Activated naive CD4-positive, alpha-beta T cell treated with anti-CD3 and anti-CD28 coated beads, Interleukin-2, amount 10 ng/mL, durations not matched to agents 7 days and 5 days (primary cell): ENCODE data around the gene HTR3B.

Source experiments
- CTCF ChIA-PET: fragments of 350-600 bp; sonication (Branson Sonifier 250); formaldehyde crosslinking; loops from one replicate; lab custom pipeline; 2021; ENCODE audit warnings: antibody characterized with exemption; lab: Charles Lee
- DNase-seq: peaks from one replicate; pipeline ENCODE4 v3.0.0-alpha.2; 2020
- H3K27ac Mint-ChIP-seq: one replicate; pipeline ENCODE4 v1.8.0; 2021; ENCODE audit warnings: mild to moderate bottlenecking, moderate library complexity, mixed read lengths
- H3K27me3 Mint-ChIP-seq: one replicate; pipeline ENCODE4 v1.8.0; 2021; ENCODE audit warnings: mild to moderate bottlenecking, mixed read lengths
- H3K36me3 Mint-ChIP-seq: one replicate; pipeline ENCODE4 v1.8.0; 2021; ENCODE audit warnings: mixed read lengths
- H3K4me1 Mint-ChIP-seq: one replicate; pipeline ENCODE4 v1.8.0; 2021; ENCODE audit warnings: mixed read lengths
- H3K4me3 Mint-ChIP-seq: one replicate; pipeline ENCODE4 v1.8.0; 2021; ENCODE audit warnings: mild to moderate bottlenecking, moderate library complexity, mixed read lengths
- H3K9me3 Mint-ChIP-seq: one replicate; pipeline ENCODE4 v1.8.0; 2021; ENCODE audit warnings: mixed read lengths

The HTR3B gene, protein sequence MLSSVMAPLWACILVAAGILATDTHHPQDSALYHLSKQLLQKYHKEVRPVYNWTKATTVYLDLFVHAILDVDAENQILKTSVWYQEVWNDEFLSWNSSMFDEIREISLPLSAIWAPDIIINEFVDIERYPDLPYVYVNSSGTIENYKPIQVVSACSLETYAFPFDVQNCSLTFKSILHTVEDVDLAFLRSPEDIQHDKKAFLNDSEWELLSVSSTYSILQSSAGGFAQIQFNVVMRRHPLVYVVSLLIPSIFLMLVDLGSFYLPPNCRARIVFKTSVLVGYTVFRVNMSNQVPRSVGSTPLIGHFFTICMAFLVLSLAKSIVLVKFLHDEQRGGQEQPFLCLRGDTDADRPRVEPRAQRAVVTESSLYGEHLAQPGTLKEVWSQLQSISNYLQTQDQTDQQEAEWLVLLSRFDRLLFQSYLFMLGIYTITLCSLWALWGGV

GRCh38 chr11:113904379-113905101, at the start of gene HTR3B:
HTR3B (plus strand) TSS chr11:113904796; CDS start chr11:113904934, 138 bp downstream.
- Mint-ChIP-seq H3K4me1 (no peaks in the 10 kb centered on the region), H3K27ac (no peak within 1 kb of the TSS), H3K27me3 (peaks cover 38% of the 10 kb centered on the region), H3K36me3 (no peaks in the 10 kb centered on the region), H3K9me3 (no peaks in the 10 kb centered on the region), H3K4me3 (no peak within 1 kb of the TSS)
- CTCF ChIA-PET, result interaction anchor here (4.1 kb wide), 1 partner anchor 8 kb away, joined by 16 read pairs; no protein-coding TSS in a partner anchor
- no peak for DNase-seq

GRCh38 chr11:113855803-113856202, 48.8 kb upstream of the HTR3B start:
- Mint-ChIP-seq H3K4me1 (peaks cover 13% of the 10 kb centered on the region), H3K27ac (no peak overlapping the region), H3K27me3 (no peaks in the 10 kb centered on the region), H3K9me3 (no peaks in the 10 kb centered on the region), H3K36me3 (peaks cover 15% of the 10 kb centered on the region), H3K4me3 (no peak overlapping the region)
- CTCF ChIA-PET, result no interaction called here
- no peak for DNase-seq

DNA sequence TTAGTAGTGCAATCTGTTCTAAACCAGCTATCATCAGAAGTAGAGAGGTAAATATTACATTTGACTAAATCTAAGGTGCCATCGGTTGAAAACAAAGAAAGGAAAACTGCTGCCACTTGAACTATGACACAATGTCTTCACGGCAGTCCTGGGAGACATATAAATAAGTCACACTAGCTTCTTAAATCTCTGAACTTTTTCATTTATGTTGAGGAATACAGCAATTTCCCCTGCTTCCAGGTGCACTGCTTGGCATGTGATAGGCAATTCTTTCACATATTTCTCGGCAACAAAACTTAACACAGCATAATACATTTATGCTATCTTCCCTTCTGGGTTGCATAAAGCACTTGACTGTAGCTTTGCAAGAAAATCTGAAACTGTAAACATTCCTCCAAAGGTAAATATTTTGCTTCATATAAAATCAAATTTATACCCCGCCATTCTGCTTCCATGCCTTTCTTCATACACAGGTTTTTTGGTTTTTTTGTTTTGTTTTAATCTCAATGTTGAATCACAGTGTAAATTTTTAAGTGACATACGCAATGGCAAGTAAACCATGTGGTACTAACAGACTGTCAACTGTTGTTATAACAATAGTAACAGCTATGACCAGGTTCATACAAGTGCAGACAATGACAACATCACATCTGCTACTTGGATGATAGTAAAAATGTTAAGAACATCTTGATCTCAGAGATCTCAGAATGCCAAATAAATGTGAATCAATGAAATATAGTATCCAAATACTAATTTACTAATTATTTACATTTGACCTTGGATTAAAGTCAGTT, 47.4 kb upstream of the HTR3B start:
- Mint-ChIP-seq H3K9me3 (no peaks in the 10 kb centered on the region), H3K4me3 (no peak overlapping the region), H3K4me1 (peaks cover 20% of the 10 kb centered on the region), H3K27me3 (no peaks in the 10 kb centered on the region), H3K27ac (peak overlapping the region; percentile 50), H3K36me3 (peaks cover 6% of the 10 kb centered on the region)
- DNase-seq, result no peak
- CTCF ChIA-PET, result no interaction called here

DNA sequence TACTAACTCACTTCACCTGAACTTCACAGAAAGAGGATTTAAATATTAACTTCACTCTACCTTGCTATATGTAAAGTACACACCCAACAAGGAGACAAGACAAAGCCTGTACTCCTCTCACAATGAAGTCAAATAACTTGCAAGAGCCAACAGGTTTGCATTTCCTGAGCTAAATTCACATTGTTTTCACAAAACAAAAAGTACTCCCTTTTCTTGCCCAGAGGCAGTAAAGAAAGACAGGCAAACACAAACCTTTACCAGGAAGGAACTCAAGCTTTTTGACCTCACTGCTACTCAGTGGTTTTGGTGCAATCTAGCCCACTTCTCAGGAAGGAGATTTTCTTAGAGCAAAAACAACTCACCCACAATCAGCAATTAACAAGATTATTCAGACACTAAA, 44.9 kb upstream of the HTR3B start:
- Mint-ChIP-seq H3K4me3 (peak overlapping the region; percentile 27), H3K27me3 (no peaks in the 10 kb centered on the region), H3K4me1 (peaks cover 27% of the 10 kb centered on the region), H3K9me3 (no peaks in the 10 kb centered on the region), H3K36me3 (peaks cover 15% of the 10 kb centered on the region), H3K27ac (peak overlapping the region; percentile 89)
- CTCF ChIA-PET, result interaction anchor here (1.0 kb wide), 1 partner anchor 28 kb away, joined by 4 read pairs; no protein-coding TSS in a partner anchor
- no peak for DNase-seq

DNA sequence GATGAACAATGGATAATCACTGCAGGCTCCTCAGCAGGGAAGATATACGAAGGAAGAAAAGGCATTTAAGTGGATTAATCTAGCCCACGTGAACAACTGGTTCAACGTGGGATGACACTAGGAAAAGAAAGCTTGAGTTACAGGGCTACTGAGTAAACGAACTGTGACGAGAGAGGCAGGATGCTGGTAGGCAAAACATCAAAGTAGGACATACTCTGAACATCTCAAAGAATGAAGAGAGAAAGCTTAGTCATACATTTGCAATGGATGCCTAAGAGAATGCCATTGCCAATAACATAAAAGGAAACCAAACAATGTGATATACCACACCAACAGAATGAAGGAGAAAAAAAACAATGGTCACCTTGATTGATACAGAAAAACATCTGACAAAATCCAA, 42.2 kb upstream of the HTR3B start:
- CTCF ChIA-PET, result interaction anchor here (0.6 to 0.9 kb wide), 2 partner anchors 13 to 1673 kb away, joined by 3 read pairs; partner anchors contain the start of gene USP28
- Mint-ChIP-seq H3K27ac (peak overlapping the region; percentile 12), H3K9me3 (no peaks in the 10 kb centered on the region), H3K36me3 (peaks cover 31% of the 10 kb centered on the region), H3K4me3 (no peak overlapping the region), H3K27me3 (no peaks in the 10 kb centered on the region), H3K4me1 (peaks cover 31% of the 10 kb centered on the region)
- no peak for DNase-seq

- H3K9me3 Mint-ChIP-seq, result no peaks in the 10 kb centered on the region
- no peaks in the 10 kb centered on the region for H3K27me3 Mint-ChIP-seq
- H3K36me3 Mint-ChIP-seq, result peaks cover 36% of the 10 kb centered on the region
- H3K27ac Mint-ChIP-seq, result no peak overlapping the region
- DNase-seq, result no peak
- CTCF ChIA-PET, result no interaction called here
- peaks cover 40% of the 10 kb centered on the region for H3K4me1 Mint-ChIP-seq
- H3K4me3 Mint-ChIP-seq, result no peak overlapping the region
Observed at GRCh38 chr11:113864410-113864809, 40.2 kb upstream of the HTR3B start.

GRCh38 chr11:113865873-113866272, 38.7 kb upstream of the HTR3B start:
- Mint-ChIP-seq H3K4me3 (no peak overlapping the region), H3K4me1 (peaks cover 32% of the 10 kb centered on the region), H3K9me3 (no peaks in the 10 kb centered on the region), H3K36me3 (peaks cover 39% of the 10 kb centered on the region), H3K27me3 (no peaks in the 10 kb centered on the region), H3K27ac (no peak overlapping the region)
- DNase-seq, result no peak
- CTCF ChIA-PET, result no interaction called here

- peaks cover 41% of the 10 kb centered on the region for H3K36me3 Mint-ChIP-seq
- no peaks in the 10 kb centered on the region for H3K27me3 Mint-ChIP-seq
- H3K4me3 Mint-ChIP-seq, result no peak overlapping the region
- H3K9me3 Mint-ChIP-seq, result no peaks in the 10 kb centered on the region
- CTCF ChIA-PET, result interaction anchor here (1.1 kb wide), 1 partner anchor 62 kb away, joined by 3 read pairs; no protein-coding TSS in a partner anchor
- DNase-seq, result no peak
- H3K4me1 Mint-ChIP-seq, result peaks cover 31% of the 10 kb centered on the region
- peak overlapping the region; percentile 30 for H3K27ac Mint-ChIP-seq
Observed at GRCh38 chr11:113867843-113868503, 36.6 kb upstream of the HTR3B start.

GRCh38 chr11:113871336-113871735, 33.3 kb upstream of the HTR3B start:
- Mint-ChIP-seq H3K36me3 (peaks cover 32% of the 10 kb centered on the region), H3K4me1 (peaks cover 54% of the 10 kb centered on the region), H3K27me3 (no peaks in the 10 kb centered on the region), H3K4me3 (no peak overlapping the region), H3K27ac (peak overlapping the region; percentile 56), H3K9me3 (no peaks in the 10 kb centered on the region)
- CTCF ChIA-PET, result no interaction called here
- no peak for DNase-seq

GRCh38 chr11:113873236-113873626, 31.4 kb upstream of the HTR3B start:
- Mint-ChIP-seq H3K27ac (no peak overlapping the region), H3K9me3 (peaks cover 5% of the 10 kb centered on the region), H3K36me3 (peaks cover 26% of the 10 kb centered on the region), H3K4me3 (peak overlapping the region; percentile 92), H3K4me1 (peaks cover 57% of the 10 kb centered on the region), H3K27me3 (no peaks in the 10 kb centered on the region)
- CTCF ChIA-PET, result no interaction called here
- no peak for DNase-seq

DNA sequence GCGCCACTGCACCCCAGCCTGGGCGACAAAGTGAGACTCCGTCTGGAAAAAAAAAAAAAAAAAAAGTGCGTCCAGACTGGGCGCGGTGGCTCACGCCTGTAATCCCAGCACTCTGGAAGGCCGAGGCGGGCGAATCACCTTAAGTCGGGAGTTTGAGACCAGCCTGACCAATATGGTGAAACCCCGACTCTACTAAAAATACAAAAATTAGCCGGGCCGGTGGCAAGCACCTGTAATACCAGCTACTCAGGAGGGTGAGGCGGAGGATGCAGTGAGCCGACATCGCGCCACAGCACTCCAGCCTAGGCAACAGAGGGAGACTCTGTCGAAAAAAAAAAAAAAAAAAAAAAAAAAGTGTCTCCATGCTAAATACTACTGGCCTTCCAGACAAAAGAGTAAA, 30.5 kb upstream of the HTR3B start:
- no peaks in the 10 kb centered on the region for H3K27me3 Mint-ChIP-seq
- DNase-seq, result no peak
- peak overlapping the region; percentile 92 for H3K4me3 Mint-ChIP-seq
- H3K27ac Mint-ChIP-seq, result no peak overlapping the region
- H3K36me3 Mint-ChIP-seq, result peaks cover 26% of the 10 kb centered on the region
- CTCF ChIA-PET, result interaction anchor here (1.5 kb wide), 1 partner anchor 11 kb away, joined by 3 read pairs; no protein-coding TSS in a partner anchor
- H3K4me1 Mint-ChIP-seq, result peaks cover 57% of the 10 kb centered on the region
- H3K9me3 Mint-ChIP-seq, result peaks cover 5% of the 10 kb centered on the region

- DNase-seq, result peak; percentile 64
- Mint-ChIP-seq H3K36me3 (peaks cover 26% of the 10 kb centered on the region), H3K4me3 (peak overlapping the region; percentile 92), H3K27ac (peak overlapping the region; percentile 87), H3K27me3 (no peaks in the 10 kb centered on the region), H3K9me3 (peaks cover 5% of the 10 kb centered on the region), H3K4me1 (peaks cover 55% of the 10 kb centered on the region)
- CTCF ChIA-PET, result interaction anchor here (1.1 to 1.5 kb wide), 2 partner anchors 12 to 21 kb away, joined by 3 to 4 read pairs; no protein-coding TSS in a partner anchor
Observed at GRCh38 chr11:113874581-113875233, 29.9 kb upstream of the HTR3B start.
